HEK293T (cell line): Measurements from ENCODE around the gene GOLGA6D.

Experiments used
- ARNT ChIP-seq: fragments of 450-650 bp; IDR thresholded peaks from 2 replicates; pipeline ENCODE4 v1.6.1; 2017; ENCODE audit warnings: mild to moderate bottlenecking
- CTBP1 ChIP-seq: fragments of 450-650 bp; IDR thresholded peaks from 2 replicates; pipeline ENCODE4 v1.6.1; 2016; ENCODE audit warnings: borderline replicate concordance
- FOXA1 ChIP-seq: fragments of 450-650 bp; IDR thresholded peaks from 2 replicates; pipeline ENCODE4 v1.6.1; 2016; ENCODE audit warnings: mild to moderate bottlenecking
- FOXM1 ChIP-seq: fragments of 450-650 bp; IDR thresholded peaks from 2 replicates; pipeline ENCODE4 v1.6.1; 2017; ENCODE audit warnings: mild to moderate bottlenecking, borderline replicate concordance
- L3MBTL2 ChIP-seq: fragments of 450-650 bp; conservative IDR thresholded peaks from 2 replicates; pipeline ENCODE4 v1.6.1; 2016; ENCODE audit warnings: mild to moderate bottlenecking
- LEF1 ChIP-seq: fragments of 450-650 bp; IDR thresholded peaks from 2 replicates; pipeline ENCODE4 v1.6.1; 2017; ENCODE audit warnings: mild to moderate bottlenecking, borderline replicate concordance
- NFRKB ChIP-seq: fragments of 450-650 bp; IDR thresholded peaks from 2 replicates; pipeline ENCODE4 v1.6.1; 2016; ENCODE audit warnings: mild to moderate bottlenecking, moderate library complexity
- SP1 ChIP-seq: fragments of 450-650 bp; IDR thresholded peaks from 2 replicates; pipeline ENCODE4 v1.6.1; 2017
- SUZ12 ChIP-seq: fragments of 450-650 bp; IDR thresholded peaks from 2 replicates; pipeline ENCODE4 v1.6.1; 2016; ENCODE audit warnings: mild to moderate bottlenecking
- TARDBP ChIP-seq: fragments of 450-650 bp; IDR thresholded peaks from 2 replicates; pipeline ENCODE4 v1.6.1; 2016
- ZNF384 ChIP-seq: fragments of 450-650 bp; IDR thresholded peaks from 2 replicates; pipeline ENCODE4 v1.6.1; 2016
- TF ChIP-seq, protein P1 (sequence below): fragments of 450-650 bp; IDR thresholded peaks from 2 replicates; pipeline ENCODE4 v1.6.1; 2016

DNA sequence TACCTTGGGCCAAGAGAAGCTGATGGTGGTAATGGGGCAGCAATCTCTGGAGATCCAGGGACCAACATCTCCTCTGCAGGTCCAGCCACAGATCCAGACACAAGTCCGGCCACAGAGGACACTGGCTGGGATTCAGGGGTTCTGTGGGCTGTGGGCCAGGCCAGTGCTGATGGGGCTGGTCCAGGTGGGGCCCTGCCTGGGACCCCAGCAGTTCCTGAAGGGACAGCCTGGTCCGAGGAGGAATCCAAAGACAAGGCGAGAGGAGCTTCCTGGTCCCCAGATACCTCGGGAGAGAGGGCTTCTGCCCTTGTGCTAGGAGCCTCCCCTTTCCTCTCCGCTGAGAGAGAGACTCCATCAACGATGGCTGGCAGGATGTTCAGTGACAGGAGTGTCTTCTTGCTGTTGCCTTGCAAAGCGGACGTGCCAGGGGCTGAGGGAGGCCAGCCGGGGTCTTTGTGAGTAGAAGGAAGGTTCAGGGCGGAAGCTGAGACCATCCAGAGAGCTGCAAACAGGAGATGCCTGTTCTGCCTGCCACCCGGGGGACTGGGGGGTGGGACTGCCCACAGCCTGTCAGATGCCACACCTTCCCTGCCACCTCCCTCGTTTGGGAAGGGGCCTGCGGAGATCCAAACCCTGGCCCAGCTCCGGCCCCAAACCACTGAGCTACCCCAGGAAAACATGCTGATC lies 49.0 kb upstream of the GOLGA6D start:
- TF ChIP-seq LEF1 (no peak), FOXM1 (no peak), FOXA1 (no peak), CTBP1 (no peak), SP1 (no peak), L3MBTL2 (no peak), ARNT (no peak), NFRKB (no peak), ZNF384 (no peak), SUZ12 (no peak), TARDBP (no peak)
- TF ChIP-seq, protein P1, sequence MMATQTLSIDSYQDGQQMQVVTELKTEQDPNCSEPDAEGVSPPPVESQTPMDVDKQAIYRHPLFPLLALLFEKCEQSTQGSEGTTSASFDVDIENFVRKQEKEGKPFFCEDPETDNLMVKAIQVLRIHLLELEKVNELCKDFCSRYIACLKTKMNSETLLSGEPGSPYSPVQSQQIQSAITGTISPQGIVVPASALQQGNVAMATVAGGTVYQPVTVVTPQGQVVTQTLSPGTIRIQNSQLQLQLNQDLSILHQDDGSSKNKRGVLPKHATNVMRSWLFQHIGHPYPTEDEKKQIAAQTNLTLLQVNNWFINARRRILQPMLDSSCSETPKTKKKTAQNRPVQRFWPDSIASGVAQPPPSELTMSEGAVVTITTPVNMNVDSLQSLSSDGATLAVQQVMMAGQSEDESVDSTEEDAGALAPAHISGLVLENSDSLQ: no peak
